ENCODE measurements around the gene CST3. TPM values are rescaled to one million over a fixed set of nuclear protein-coding genes. Genes with fewer than 3 reads are reported as not detected.

The CST3 gene
- total RNA-seq, 1 experiment from 2014 or later = 777 TPM

DNA sequence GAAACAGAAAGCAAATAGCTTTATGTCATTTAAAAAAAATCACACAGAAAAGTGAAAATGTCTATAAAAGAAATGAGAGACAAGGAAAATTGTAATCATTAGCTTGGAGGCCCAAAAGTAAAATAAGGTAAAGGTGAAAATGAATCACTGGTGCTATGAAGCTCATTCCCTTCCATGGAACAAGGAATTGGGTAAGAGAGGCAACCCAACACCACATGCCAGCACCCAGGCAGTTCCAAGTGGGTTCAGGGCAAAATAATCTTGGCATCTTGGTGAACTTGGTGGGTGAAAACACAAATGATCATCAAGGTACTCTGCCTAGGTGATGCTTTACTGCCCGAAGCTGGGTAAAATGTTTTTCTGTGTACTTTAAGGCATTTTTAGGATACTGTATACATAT, 34.4 kb upstream of the CST3 start:
- no TSS peak for BruUV-seq (replicated peaks)
- no peaks in the 10 kb centered on the region for H3K9me3 ChIP-seq
- no peak overlapping the region for H3K4me3 Mint-ChIP-seq (ENCODE audit: unreplicated experiment)
- H3K36me3 ChIP-seq (ENCODE audit: control insufficient read depth, insufficient read depth, low read length) = no peaks in the 10 kb centered on the region
- TF ChIP-seq, protein P1, sequence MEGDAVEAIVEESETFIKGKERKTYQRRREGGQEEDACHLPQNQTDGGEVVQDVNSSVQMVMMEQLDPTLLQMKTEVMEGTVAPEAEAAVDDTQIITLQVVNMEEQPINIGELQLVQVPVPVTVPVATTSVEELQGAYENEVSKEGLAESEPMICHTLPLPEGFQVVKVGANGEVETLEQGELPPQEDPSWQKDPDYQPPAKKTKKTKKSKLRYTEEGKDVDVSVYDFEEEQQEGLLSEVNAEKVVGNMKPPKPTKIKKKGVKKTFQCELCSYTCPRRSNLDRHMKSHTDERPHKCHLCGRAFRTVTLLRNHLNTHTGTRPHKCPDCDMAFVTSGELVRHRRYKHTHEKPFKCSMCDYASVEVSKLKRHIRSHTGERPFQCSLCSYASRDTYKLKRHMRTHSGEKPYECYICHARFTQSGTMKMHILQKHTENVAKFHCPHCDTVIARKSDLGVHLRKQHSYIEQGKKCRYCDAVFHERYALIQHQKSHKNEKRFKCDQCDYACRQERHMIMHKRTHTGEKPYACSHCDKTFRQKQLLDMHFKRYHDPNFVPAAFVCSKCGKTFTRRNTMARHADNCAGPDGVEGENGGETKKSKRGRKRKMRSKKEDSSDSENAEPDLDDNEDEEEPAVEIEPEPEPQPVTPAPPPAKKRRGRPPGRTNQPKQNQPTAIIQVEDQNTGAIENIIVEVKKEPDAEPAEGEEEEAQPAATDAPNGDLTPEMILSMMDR (IDR thresholded peaks at IDR 0.05; ENCODE audit: insufficient read depth in 1 of 2, low read depth in 1 of 2, low read length in 1 of 2, severe bottlenecking in 1 of 2, unreplicated experiment in 1 of 2) = no peak
- H3K36me3 Mint-ChIP-seq (ENCODE audit: insufficient read depth, unreplicated experiment) = no peaks in the 10 kb centered on the region
- no peak for DNase-seq
- H3K4me1 Mint-ChIP-seq (ENCODE audit: low read depth, unreplicated experiment) = no peaks in the 10 kb centered on the region
- intact Hi-C loops (cut with micrococcal nuclease; ENCODE audit: unreplicated experiment) = no loop called here
- H3K27me3 ChIP-seq (replicated peaks; ENCODE audit: control insufficient read depth, insufficient read depth, low read length) = no peaks in the 10 kb centered on the region
- no peaks in the 10 kb centered on the region for H3K27me3 Mint-ChIP-seq (ENCODE audit: insufficient read depth, unreplicated experiment)
- ChIA-PET CTCF (no interaction called here), POLR2A (no interaction called here)
- H3K4me3 ChIP-seq (ENCODE audit: low read depth, low read length) = no peak overlapping the region
- no peak overlapping the region for H3K27ac Mint-ChIP-seq (ENCODE audit: unreplicated experiment)
- peaks cover 9% of the 10 kb centered on the region for H3K9me3 Mint-ChIP-seq (ENCODE audit: unreplicated experiment)
- H3K4me1 ChIP-seq = peaks cover 5% of the 10 kb centered on the region; the same call in 1 of the 2 replicates

DNA sequence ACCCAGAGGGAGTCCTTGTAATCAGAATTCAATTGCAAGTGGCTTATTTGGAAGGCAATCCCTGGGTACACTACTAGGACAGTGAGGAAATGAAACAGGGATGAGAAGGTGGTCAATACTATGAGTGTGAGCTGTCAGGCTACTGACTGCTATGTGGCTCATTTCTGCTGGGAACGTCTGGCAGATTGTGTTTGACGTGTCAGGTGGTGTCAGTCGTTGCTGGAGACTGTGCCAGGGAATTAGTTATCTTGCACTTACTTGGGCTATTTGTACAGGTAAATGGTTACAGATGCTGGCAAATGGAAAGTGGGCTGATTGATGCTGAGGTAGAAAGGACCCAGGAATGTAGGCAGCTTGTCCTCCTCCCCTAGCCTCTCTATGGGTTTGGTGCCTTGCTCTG, 33.7 kb upstream of the CST3 start:
- Histone ChIP-seq H3K9me3 (no peaks in the 10 kb centered on the region), H3K27me3 (replicated peaks; ENCODE audit: control insufficient read depth, insufficient read depth, low read length) (no peaks in the 10 kb centered on the region), H3K4me3 (ENCODE audit: low read depth, low read length) (no peak overlapping the region), H3K4me1 (peaks cover 5% of the 10 kb centered on the region; the same call in 1 of the 2 replicates), H3K36me3 (ENCODE audit: control insufficient read depth, insufficient read depth, low read length) (no peaks in the 10 kb centered on the region)
- no peak overlapping the region for H3K4me3 Mint-ChIP-seq (ENCODE audit: unreplicated experiment)
- DNase-seq = no peak
- intact Hi-C loops (cut with micrococcal nuclease; ENCODE audit: unreplicated experiment) = no loop called here
- TF ChIP-seq, protein P1 (IDR thresholded peaks at IDR 0.05; ENCODE audit: insufficient read depth in 1 of 2, low read depth in 1 of 2, low read length in 1 of 2, severe bottlenecking in 1 of 2, unreplicated experiment in 1 of 2) = no peak
- POLR2A ChIA-PET = no interaction called here
- no TSS peak for BruUV-seq (replicated peaks)
- CTCF ChIA-PET = no interaction called here
- peaks cover 9% of the 10 kb centered on the region for H3K9me3 Mint-ChIP-seq (ENCODE audit: unreplicated experiment)
- H3K36me3 Mint-ChIP-seq (ENCODE audit: insufficient read depth, unreplicated experiment) = no peaks in the 10 kb centered on the region
- H3K4me1 Mint-ChIP-seq (ENCODE audit: low read depth, unreplicated experiment) = no peaks in the 10 kb centered on the region
- no peaks in the 10 kb centered on the region for H3K27me3 Mint-ChIP-seq (ENCODE audit: insufficient read depth, unreplicated experiment)
- no peak overlapping the region for H3K27ac Mint-ChIP-seq (ENCODE audit: unreplicated experiment)

DNA sequence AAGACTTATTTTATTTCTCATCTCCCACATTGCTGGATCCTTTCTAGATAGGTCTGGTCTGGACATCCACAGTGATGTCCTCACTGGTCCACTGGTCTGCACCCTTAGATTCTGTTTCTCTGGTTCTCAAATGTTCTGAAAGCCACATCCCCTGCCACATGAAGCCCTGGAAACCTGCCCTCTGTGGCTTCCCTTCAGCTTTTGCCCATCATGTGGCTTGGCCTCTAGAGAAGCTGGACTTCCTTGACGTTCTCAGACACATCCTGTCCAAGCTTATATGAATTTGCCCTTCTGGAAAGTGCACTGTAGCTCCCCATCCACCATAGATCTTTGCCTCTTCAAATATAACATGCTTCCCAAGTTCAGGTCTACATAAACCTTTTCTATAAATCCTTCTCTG, 32.6 kb upstream of the CST3 start:
- TF ChIP-seq, protein P1 (IDR thresholded peaks at IDR 0.05; ENCODE audit: insufficient read depth in 1 of 2, low read depth in 1 of 2, low read length in 1 of 2, severe bottlenecking in 1 of 2, unreplicated experiment in 1 of 2) = no peak
- H3K4me3 ChIP-seq (ENCODE audit: low read depth, low read length) = no peak overlapping the region
- peaks cover 3% of the 10 kb centered on the region for H3K4me1 Mint-ChIP-seq (ENCODE audit: low read depth, unreplicated experiment)
- no peaks in the 10 kb centered on the region for H3K27me3 Mint-ChIP-seq (ENCODE audit: insufficient read depth, unreplicated experiment)
- CTCF ChIA-PET = no interaction called here
- no peak overlapping the region for H3K27ac Mint-ChIP-seq (ENCODE audit: unreplicated experiment)
- no peaks in the 10 kb centered on the region for H3K27me3 ChIP-seq (replicated peaks; ENCODE audit: control insufficient read depth, insufficient read depth, low read length)
- intact Hi-C loops (cut with micrococcal nuclease; ENCODE audit: unreplicated experiment) = no loop called here
- no peak overlapping the region for H3K4me3 Mint-ChIP-seq (ENCODE audit: unreplicated experiment)
- no peaks in the 10 kb centered on the region for H3K36me3 ChIP-seq (ENCODE audit: control insufficient read depth, insufficient read depth, low read length)
- no TSS peak for BruUV-seq (replicated peaks)
- H3K9me3 Mint-ChIP-seq (ENCODE audit: unreplicated experiment) = peaks cover 9% of the 10 kb centered on the region
- DNase-seq = no peak
- POLR2A ChIA-PET = no interaction called here
- H3K9me3 ChIP-seq = no peaks in the 10 kb centered on the region
- no peaks in the 10 kb centered on the region for H3K36me3 Mint-ChIP-seq (ENCODE audit: insufficient read depth, unreplicated experiment)
- H3K4me1 ChIP-seq = peaks cover 8% of the 10 kb centered on the region

All from Caco-2 (cell line).